Measurements from ENCODE around the gene COL6A2. TPM values are rescaled to one million over a fixed set of nuclear protein-coding genes. Genes with fewer than 3 reads are reported as not detected.
A peak's percentile ranks its signal among the peaks of the same experiment; 100 is the strongest.

Gene COL6A2
- polyA plus RNA-seq (2013, experiment 1 of 4), result 25.6 TPM
- 24.9 TPM for polyA plus RNA-seq (2013, experiment 2 of 4)
- polyA plus RNA-seq (2013, experiment 3 of 4), result 29.6 TPM
- polyA plus RNA-seq (2013, experiment 4 of 4), result 34.1 TPM

DNA sequence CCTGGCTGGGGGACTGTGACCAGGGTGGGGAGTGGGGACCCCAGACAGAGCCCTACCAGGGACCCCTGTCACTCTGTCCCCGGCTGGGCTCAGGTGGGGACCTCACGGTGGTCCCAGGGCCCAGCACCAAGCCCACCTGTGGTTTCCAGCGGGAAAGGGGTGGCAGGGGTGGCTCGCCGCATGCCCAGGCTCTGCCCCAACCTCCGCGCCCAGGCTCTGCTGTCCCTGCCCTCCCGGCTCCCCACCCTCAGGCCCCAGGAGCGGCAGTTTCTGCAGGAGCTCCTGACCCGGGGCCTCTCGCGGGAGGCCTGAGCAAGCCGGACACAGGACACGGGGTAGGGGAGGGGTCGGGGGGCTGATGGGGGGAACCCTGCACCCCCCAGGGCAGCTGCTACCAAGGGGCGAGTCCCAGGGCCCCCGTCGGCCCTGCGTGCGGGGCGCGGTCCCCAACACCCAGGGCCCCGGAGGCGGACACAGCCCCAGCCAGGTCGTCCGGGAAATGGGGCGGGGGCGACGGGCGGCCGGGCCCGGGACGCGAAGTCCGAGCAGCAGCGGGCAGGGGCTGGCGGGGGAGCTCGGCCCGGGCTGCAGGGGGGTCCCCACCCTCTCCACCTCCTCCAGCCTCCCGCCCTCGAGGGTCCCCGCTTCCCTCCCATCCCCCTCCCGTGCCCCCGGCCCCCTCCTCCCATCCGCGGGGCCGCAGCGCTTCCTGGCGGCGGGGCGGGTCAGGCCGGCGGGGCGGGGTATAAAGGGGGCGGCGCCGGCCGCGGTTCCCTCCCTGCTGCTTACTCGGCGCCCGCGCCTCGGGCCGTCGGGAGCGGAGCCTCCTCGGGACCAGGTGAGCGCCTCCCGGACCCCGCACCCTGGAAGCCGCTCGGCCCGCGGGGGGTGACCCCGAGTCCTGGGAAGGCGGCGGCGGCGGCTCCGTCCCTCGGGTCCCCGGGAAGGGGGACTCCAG, at the start of gene COL6A2:
Gene COL6A2 (plus strand): TSS at position 777 of the 958 bp plus-strand sequence.
- Histone ChIP-seq H3K4me1 (ENCODE audit: control insufficient read depth, insufficient read depth, low read length) (no peaks in the 10 kb centered on the region), H3K36me3 (ENCODE audit: control insufficient read depth, insufficient read depth, low read length) (no peaks in the 10 kb centered on the region), H3K4me3 (ENCODE audit: insufficient read depth, low read depth, low read length) (peak within 1 kb of the TSS; percentile 38), H3K27ac (ENCODE audit: insufficient read depth, low read depth, low read length, poor library complexity, severe bottlenecking) (no peak within 1 kb of the TSS), H3K9me3 (ENCODE audit: control insufficient read depth, low read length) (no peaks in the 10 kb centered on the region), H3K27me3 (ENCODE audit: control insufficient read depth, insufficient read depth, low read length, poor library complexity, severe bottlenecking) (peaks cover 36% of the 10 kb centered on the region)
- WGBS, 2 experiments, result 8% methylated on average over 81 to 83 of the region's 83 CpGs

DNA sequence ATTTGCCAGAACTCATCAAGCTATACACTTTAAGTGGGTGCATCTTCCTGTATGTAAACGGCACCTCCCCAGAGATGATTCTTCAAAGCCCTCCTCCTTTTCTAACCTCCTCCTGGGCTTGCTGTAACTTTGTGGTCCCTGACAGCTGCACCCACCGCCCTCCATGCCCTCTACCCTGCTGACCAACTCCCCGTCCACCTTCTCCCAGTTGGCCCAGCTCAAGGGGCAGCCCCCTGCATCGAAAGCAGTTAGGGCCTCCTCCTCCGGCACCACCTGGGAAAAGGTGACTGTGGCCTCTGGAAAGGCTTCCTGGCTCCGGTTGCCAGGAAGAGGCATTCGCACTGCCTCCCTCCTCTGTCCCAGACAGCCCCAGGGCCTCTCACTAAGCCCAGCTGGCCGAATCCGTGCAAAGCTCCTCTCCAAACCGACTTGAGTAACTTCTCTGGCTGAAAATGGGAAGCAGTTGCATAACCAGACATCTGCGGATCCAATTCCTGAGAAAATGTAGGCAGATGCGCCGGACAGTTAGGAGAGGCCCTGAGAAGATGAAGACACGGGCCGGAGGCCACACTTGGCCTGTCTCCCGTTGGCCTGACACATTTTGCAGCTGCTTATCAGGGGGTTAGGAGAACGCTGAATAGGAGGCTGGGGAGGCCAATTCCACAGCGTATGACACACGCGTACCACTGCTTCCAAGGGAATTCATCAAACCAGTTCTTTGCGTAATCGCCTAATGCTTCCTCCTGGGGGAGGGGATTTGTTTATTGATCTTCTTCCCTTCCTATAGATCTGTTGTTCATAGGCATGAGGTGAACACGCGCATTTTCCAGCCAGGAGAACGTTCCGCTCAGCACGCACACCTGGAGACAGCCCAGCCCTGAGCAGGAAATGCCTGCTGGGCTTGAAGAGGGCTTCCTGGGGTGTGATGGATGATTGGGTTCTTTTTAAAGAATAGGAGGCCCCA, 48.7 kb upstream of the COL6A2 start:
- Histone ChIP-seq H3K4me1 (ENCODE audit: control insufficient read depth, insufficient read depth, low read length) (peaks cover 9% of the 10 kb centered on the region), H3K27me3 (ENCODE audit: control insufficient read depth, insufficient read depth, low read length, poor library complexity, severe bottlenecking) (no peaks in the 10 kb centered on the region), H3K9me3 (ENCODE audit: control insufficient read depth, low read length) (no peaks in the 10 kb centered on the region), H3K36me3 (ENCODE audit: control insufficient read depth, insufficient read depth, low read length) (no peaks in the 10 kb centered on the region), H3K27ac (ENCODE audit: insufficient read depth, low read depth, low read length, poor library complexity, severe bottlenecking) (peak overlapping the region; percentile 36), H3K4me3 (ENCODE audit: insufficient read depth, low read depth, low read length) (no peak overlapping the region)
- WGBS, 2 experiments, result 73 to 74% methylated on average over 27 of the region's 27 CpGs

DNA sequence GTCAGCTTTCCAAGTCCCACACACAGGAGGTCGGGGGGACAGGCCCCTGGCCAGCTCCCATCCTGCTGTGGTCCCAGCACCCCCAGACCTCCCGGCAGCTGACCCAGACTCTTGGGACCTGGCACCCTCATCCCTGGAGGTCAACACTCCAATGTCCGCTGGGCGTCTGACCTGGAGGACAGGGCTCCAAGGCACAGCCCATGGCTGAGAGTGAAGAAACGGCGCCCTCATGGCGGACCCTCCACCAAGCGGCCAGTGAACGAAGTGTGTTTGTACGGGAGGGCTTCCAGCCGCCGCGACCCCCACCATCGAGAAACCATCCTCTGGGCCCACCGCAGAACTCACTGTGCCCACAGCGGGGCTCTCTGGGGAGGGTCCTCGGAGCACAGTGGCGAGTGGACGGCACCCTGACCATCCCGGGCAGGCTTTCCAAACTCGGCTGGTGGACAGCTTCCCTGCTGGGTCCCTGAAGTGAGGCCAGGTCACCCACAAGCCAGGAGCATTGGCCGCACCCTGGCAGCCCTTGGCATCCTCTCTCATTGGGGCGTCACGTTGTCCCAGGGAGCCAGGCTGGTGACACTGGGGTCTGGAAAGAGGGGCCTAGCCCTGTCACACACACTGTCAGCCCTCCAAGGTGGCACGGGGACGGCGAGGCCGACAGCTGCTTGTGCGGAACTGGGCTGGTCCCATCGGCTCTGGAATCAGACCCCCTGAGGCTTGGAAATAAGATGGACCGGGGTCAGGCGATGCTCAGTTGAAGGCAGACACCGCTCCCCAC, 47.8 kb upstream of the COL6A2 start:
- H3K4me3 ChIP-seq (ENCODE audit: insufficient read depth, low read depth, low read length), result no peak overlapping the region
- no peaks in the 10 kb centered on the region for H3K27me3 ChIP-seq (ENCODE audit: control insufficient read depth, insufficient read depth, low read length, poor library complexity, severe bottlenecking)
- 91% methylated on average over 33 of the region's 33 CpGs for WGBS, 2 experiments
- peaks cover 9% of the 10 kb centered on the region for H3K4me1 ChIP-seq (ENCODE audit: control insufficient read depth, insufficient read depth, low read length)
- no peaks in the 10 kb centered on the region for H3K9me3 ChIP-seq (ENCODE audit: control insufficient read depth, low read length)
- no peaks in the 10 kb centered on the region for H3K36me3 ChIP-seq (ENCODE audit: control insufficient read depth, insufficient read depth, low read length)
- H3K27ac ChIP-seq (ENCODE audit: insufficient read depth, low read depth, low read length, poor library complexity, severe bottlenecking), result no peak overlapping the region

DNA sequence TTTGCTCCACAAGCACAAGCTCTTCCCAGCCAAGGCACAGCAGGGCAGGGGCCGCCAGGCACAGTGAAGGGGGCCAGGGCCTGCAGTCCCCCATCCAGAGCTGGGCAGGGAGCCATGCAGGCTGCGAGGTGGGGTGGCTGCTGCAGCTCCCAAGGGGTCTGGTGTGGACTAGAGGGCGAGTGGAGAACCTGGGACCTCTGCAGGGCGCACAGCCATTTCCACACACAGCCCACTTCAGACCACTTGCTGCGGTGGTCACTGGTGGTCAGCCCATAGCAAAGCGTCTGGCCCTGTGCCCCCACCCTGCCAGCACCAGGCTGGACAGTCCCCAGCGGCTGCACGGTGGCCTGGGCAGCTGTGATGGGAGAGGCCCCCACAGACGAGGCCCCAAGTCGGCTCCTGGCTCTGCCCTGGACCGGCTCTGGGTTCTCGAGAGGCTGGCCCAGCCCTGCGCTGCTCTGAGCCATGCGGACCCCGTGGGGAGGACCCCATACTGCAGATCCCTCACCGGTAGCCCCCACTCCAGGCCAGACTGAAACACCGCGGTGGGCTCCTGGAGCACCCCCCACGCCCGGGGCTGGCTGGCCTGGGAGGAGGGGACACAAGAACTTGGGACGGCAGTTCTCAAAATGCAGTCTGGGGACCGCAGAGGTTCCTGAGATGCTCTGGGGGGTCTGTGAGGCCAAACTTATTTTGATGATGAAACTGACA, 47.1 kb upstream of the COL6A2 start:
- H3K36me3 ChIP-seq (ENCODE audit: control insufficient read depth, insufficient read depth, low read length), result no peaks in the 10 kb centered on the region
- H3K4me3 ChIP-seq (ENCODE audit: insufficient read depth, low read depth, low read length), result no peak overlapping the region
- WGBS, 2 experiments, result 92 to 93% methylated on average over 22 of the region's 22 CpGs
- no peaks in the 10 kb centered on the region for H3K27me3 ChIP-seq (ENCODE audit: control insufficient read depth, insufficient read depth, low read length, poor library complexity, severe bottlenecking)
- no peak overlapping the region for H3K27ac ChIP-seq (ENCODE audit: insufficient read depth, low read depth, low read length, poor library complexity, severe bottlenecking)
- no peaks in the 10 kb centered on the region for H3K9me3 ChIP-seq (ENCODE audit: control insufficient read depth, low read length)
- peaks cover 9% of the 10 kb centered on the region for H3K4me1 ChIP-seq (ENCODE audit: control insufficient read depth, insufficient read depth, low read length)

DNA sequence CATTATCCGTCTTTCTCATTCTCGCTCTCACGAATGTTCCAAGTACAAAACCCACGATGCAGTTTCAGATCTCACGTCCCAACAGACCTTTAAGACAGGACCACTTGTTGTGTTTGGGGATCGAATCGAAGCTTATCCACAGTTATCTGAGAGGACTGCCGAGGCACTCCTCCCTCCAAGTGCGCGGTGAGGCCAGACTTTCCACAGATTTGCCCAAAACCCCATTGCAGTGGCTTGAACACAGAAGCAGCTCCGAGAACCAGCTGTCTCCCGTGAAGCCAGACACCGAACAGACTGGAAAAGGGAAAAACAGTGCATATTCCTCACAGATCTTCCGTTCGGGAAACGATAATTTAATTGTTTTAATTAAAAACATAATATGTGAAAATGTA, 46.5 kb upstream of the COL6A2 start:
- 95% methylated on average over 16 of the region's 16 CpGs for WGBS, 2 experiments
- H3K36me3 ChIP-seq (ENCODE audit: control insufficient read depth, insufficient read depth, low read length), result no peaks in the 10 kb centered on the region
- no peaks in the 10 kb centered on the region for H3K27me3 ChIP-seq (ENCODE audit: control insufficient read depth, insufficient read depth, low read length, poor library complexity, severe bottlenecking)
- no peaks in the 10 kb centered on the region for H3K9me3 ChIP-seq (ENCODE audit: control insufficient read depth, low read length)
- no peak overlapping the region for H3K27ac ChIP-seq (ENCODE audit: insufficient read depth, low read depth, low read length, poor library complexity, severe bottlenecking)
- no peak overlapping the region for H3K4me3 ChIP-seq (ENCODE audit: insufficient read depth, low read depth, low read length)
- H3K4me1 ChIP-seq (ENCODE audit: control insufficient read depth, insufficient read depth, low read length), result peaks cover 14% of the 10 kb centered on the region

DNA sequence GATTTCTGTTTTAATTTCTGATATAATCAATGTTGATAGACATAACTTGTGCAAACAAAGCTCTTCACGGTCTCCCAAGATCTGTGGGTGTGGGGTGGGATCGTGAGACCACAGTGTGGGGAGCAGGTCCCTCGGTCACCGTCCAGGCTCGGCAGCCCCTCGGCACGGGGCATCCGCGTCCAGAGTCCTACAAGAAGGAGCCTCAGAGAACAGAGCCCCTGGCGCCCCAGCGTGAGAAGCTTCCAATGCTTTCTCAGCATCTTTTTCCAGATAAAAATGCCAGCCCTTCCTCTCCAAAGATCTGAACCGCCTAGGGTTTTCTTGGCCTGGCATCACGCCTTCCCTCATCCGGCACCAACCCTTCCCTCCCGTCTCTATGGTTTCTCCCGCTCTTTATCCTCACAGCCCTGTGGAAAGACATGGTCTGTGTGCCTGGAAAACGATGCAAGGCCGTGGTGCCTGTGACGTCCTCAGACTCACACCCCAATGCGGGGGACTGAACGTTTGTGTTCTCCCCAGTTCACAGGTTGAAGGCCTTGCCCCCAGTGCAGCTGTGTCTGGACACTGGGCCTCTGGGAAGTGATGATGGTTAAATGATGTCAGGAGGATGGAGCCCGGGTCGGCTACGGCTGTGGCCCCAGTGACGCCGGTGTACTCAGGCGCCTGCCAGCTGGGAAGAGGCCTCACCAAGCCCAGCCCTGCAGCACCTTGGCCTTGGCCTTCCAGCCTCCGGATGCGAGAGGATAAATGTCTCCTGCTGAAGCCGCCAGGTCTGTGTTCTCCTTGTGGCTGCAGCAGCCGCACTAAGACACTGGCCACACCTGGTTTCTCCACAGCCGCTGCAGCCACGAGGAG, 45.9 kb upstream of the COL6A2 start:
- Histone ChIP-seq H3K4me3 (ENCODE audit: insufficient read depth, low read depth, low read length) (no peak overlapping the region), H3K9me3 (ENCODE audit: control insufficient read depth, low read length) (no peaks in the 10 kb centered on the region), H3K27ac (ENCODE audit: insufficient read depth, low read depth, low read length, poor library complexity, severe bottlenecking) (no peak overlapping the region), H3K4me1 (ENCODE audit: control insufficient read depth, insufficient read depth, low read length) (peaks cover 21% of the 10 kb centered on the region), H3K36me3 (ENCODE audit: control insufficient read depth, insufficient read depth, low read length) (no peaks in the 10 kb centered on the region), H3K27me3 (ENCODE audit: control insufficient read depth, insufficient read depth, low read length, poor library complexity, severe bottlenecking) (no peaks in the 10 kb centered on the region)
- 92 to 93% methylated on average over 33 of the region's 33 CpGs for WGBS, 2 experiments

DNA sequence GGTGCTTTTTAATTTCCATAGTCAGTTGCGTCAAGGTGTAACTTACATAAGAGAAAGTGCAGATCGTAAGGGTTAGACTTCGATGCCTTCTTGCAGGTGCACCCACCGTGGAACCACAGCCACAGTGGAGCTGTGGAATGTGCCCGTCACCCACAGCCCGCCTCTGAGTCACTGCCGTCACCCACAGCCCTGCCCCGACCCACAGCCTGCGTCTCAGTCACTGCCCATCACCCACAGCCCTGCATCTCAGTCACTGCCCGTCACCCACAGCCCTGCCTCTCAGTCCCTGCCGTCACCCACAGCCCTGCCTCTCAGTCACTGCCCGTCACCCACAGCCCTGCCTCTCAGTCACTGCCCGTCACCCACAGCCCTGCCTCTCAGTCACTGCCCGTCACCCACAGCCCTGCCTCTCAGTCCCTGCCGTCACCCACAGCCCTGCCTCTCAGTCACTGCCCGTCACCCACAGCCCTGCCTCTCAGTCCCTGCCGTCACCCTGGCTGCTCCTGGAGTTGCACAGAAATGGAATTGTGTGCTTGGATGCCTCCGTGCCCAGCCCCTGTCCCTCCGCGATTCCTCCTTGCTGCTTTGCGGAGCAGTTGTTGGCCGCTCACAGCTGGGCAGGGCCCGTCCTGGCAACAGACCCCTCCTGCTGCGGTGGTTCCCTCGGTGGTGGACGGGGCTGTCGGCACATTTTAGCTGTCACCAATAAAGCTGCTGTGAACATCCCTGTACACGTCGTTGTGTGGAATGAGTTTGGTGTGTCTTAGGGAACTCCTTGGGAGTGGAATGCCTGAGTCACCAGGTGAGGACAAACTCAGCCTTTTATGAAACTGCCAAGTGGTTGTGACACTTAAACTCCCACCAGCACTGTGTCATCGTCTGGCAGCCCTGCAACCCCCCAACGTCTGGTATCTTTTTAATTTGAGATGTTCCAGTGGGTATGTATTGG, 44.9 kb upstream of the COL6A2 start:
- 86 to 89% methylated on average over 30 to 31 of the region's 31 CpGs for WGBS, 2 experiments

DNA sequence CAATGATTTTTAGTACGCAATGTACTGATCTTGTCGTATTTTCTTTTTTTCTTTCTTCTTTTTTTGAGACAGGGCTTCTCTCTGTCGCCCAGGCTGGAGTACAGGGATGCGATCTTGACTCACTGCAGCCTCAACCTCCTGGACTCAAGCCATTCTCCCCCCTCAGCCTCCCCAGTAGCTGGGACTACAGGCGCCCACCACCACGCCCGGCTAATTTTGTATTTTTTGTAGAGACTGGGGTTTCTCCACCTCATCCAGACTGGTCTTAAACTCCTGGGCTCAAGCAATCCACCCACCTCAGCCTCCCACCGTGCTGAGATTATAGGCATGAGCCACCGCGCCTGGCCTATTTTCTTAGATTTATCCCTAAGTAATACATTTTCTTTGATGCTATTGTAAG, 43.9 kb upstream of the COL6A2 start:
- peaks cover 20% of the 10 kb centered on the region for H3K4me1 ChIP-seq (ENCODE audit: control insufficient read depth, insufficient read depth, low read length)
- no peaks in the 10 kb centered on the region for H3K9me3 ChIP-seq (ENCODE audit: control insufficient read depth, low read length)
- H3K36me3 ChIP-seq (ENCODE audit: control insufficient read depth, insufficient read depth, low read length), result no peaks in the 10 kb centered on the region
- no peak overlapping the region for H3K27ac ChIP-seq (ENCODE audit: insufficient read depth, low read depth, low read length, poor library complexity, severe bottlenecking)
- no peaks in the 10 kb centered on the region for H3K27me3 ChIP-seq (ENCODE audit: control insufficient read depth, insufficient read depth, low read length, poor library complexity, severe bottlenecking)
- 90 to 94% methylated on average over 10 of the region's 10 CpGs for WGBS, 2 experiments
- no peak overlapping the region for H3K4me3 ChIP-seq (ENCODE audit: insufficient read depth, low read depth, low read length)

More for the DNA sequence above, 44.9 kb upstream of the COL6A2 start:
- H3K27me3 ChIP-seq (ENCODE audit: control insufficient read depth, insufficient read depth, low read length, poor library complexity, severe bottlenecking), result no peaks in the 10 kb centered on the region
- no peaks in the 10 kb centered on the region for H3K36me3 ChIP-seq (ENCODE audit: control insufficient read depth, insufficient read depth, low read length)
- H3K4me1 ChIP-seq (ENCODE audit: control insufficient read depth, insufficient read depth, low read length), result peaks cover 22% of the 10 kb centered on the region
- H3K4me3 ChIP-seq (ENCODE audit: insufficient read depth, low read depth, low read length), result no peak overlapping the region
- H3K9me3 ChIP-seq (ENCODE audit: control insufficient read depth, low read length), result no peaks in the 10 kb centered on the region
- H3K27ac ChIP-seq (ENCODE audit: insufficient read depth, low read depth, low read length, poor library complexity, severe bottlenecking), result no peak overlapping the region

Measured in ectodermal cell (in vitro differentiated cells).